MCF 10A (cell line): ENCODE data around the gene ZSWIM4. TPM values are rescaled to one million over a fixed set of nuclear protein-coding genes. Genes with fewer than 3 reads are reported as not detected.

Source experiments
- BruUV-seq: library from RNA; stranded (reverse); fragments of 400-500 nt; replicated peaks from 2 replicates; lab custom pipeline; 2021; lab: Mats Ljungman, UMichigan
- CTCF ChIA-PET: fragments of 300-600 bp; sonication (Branson Sonifier 250); formaldehyde crosslinking; extraction: SDS; loops from one replicate; lab custom pipeline; 2021; ENCODE audit warnings: antibody characterized with exemption, inconsistent platforms; lab: Yijun Ruan, JAX
- POLR2A ChIA-PET: fragments of 300-600, 350-650 bp; sonication (Branson Sonifier 250); formaldehyde crosslinking; extraction: SDS; loops from one replicate; lab custom pipeline; 2020; ENCODE audit warnings: antibody characterized with exemption, inconsistent platforms; lab: Yijun Ruan, JAX
- DNase-seq: peaks from one replicate; pipeline ENCODE4 v3.0.0-alpha.2; 2018; ENCODE audit not compliant: unreplicated experiment
- H3K27ac Mint-ChIP-seq: one replicate; pipeline ENCODE4 v1.8.0; 2022; ENCODE audit warnings: mild to moderate bottlenecking, low read depth, mixed read lengths; ENCODE audit not compliant: unreplicated experiment
- H3K27me3 Mint-ChIP-seq: one replicate; pipeline ENCODE4 v1.8.0; 2022; ENCODE audit warnings: mixed read lengths; ENCODE audit not compliant: insufficient read depth, unreplicated experiment
- H3K36me3 Mint-ChIP-seq: one replicate; pipeline ENCODE4 v1.8.0; 2022; ENCODE audit warnings: mild to moderate bottlenecking, moderate library complexity, mixed read lengths; ENCODE audit not compliant: insufficient read depth, unreplicated experiment
- H3K4me1 Mint-ChIP-seq: one replicate; pipeline ENCODE4 v1.8.0; 2022; ENCODE audit warnings: mixed read lengths; ENCODE audit not compliant: insufficient read depth, unreplicated experiment
- H3K4me3 Mint-ChIP-seq: one replicate; pipeline ENCODE4 v1.8.0; 2022; ENCODE audit warnings: mild to moderate bottlenecking, moderate library complexity, mixed read lengths; ENCODE audit not compliant: unreplicated experiment
- H3K9me3 Mint-ChIP-seq: one replicate; pipeline ENCODE4 v1.8.0; 2022; ENCODE audit warnings: mixed read lengths; ENCODE audit not compliant: unreplicated experiment
- intact Hi-C: fragments of 100-400 bp; cut with micrococcal nuclease; formaldehyde crosslinking; loops from 2 replicates; pipeline ENCODE4 v1.14.1; 2022
- microRNA-seq: library from miRNA; unstranded; fragments of <30 nt; microRNA quantifications from one replicate; pipeline ENCODE4 v1.2.0, GENCODE V29; 2022
- total RNA-seq: library from RNA; stranded (reverse); gene quantifications from 2 replicates; pipeline ENCODE4 v1.2.3, GENCODE V29; 2022
- TF ChIP-seq, protein P1 (sequence below): fragments of 200-600 bp; IDR thresholded peaks from one replicate; pipeline ENCODE4 v1.8.0; 2022; ENCODE audit warnings: antibody characterized with exemption, mild to moderate bottlenecking; ENCODE audit not compliant: unreplicated experiment

ZSWIM4 gene
- total RNA-seq, 1 experiment from 2014 or later: 9.4 TPM

DNA sequence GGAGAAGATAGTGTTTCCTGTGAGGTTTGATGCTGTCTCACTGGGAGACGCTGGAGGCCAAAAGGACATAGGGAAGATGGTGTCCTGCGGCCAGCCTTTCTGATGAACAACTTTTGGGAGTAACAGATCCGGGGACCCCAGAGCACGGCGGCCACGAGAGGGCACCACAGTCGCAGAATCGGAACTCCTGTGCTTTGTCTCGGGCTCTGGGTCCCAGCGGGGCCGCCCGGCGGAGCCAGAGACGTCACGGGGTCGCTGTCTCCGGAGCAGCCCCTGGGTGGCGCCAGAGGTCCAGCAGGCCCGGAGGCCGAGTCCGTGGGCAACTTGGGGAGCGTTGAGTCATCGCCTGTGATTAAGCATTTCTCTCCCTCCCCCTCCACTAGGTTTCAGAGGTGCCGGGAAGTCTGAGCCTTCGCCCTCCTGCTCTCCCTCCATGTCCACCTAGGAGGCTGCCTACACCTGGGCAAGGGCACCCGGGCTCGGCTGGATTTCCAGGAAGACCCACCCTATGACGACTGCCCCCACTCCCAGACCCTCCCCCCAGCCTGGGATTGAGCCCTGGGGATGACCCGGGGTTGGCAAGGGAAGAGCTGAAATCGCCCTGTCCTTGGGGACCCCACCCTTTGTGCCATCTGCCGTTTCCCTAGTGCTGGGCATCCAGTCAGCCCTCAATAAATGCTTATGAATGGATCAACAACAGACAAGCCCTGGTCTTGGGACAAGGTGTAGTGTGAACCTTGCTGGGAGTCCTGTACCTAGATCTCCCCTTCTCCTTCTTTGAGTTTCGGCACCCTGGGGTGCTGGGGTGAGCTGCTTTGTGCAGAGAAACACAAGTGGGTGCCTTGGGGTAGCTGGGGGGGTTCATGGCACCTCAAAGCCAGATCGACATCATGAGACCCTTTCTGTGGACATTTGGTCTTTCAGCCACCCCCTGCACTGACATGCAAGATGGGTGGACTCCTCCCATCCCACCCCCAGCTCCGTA, 85.1 kb downstream of the ZSWIM4 start:
- DNase-seq: peak; percentile 97
- intact Hi-C loops: loop anchor here (1.0 to 5.0 kb wide), 6 partner anchors 72 to 283 kb away; partner anchors contain the start of gene DCAF15
- peak overlapping the region; percentile 38 for H3K4me3 Mint-ChIP-seq
- H3K9me3 Mint-ChIP-seq: no peaks in the 10 kb centered on the region
- no peaks in the 10 kb centered on the region for H3K36me3 Mint-ChIP-seq
- POLR2A ChIA-PET: interaction anchor here (0.7 to 2.2 kb wide), 3 partner anchors 72 to 625 kb away, joined by 3 to 11 read pairs (median 4); partner anchors contain the start of genes DCAF15 and RFX1
- BruUV-seq: no TSS peak
- TF ChIP-seq, protein P1, sequence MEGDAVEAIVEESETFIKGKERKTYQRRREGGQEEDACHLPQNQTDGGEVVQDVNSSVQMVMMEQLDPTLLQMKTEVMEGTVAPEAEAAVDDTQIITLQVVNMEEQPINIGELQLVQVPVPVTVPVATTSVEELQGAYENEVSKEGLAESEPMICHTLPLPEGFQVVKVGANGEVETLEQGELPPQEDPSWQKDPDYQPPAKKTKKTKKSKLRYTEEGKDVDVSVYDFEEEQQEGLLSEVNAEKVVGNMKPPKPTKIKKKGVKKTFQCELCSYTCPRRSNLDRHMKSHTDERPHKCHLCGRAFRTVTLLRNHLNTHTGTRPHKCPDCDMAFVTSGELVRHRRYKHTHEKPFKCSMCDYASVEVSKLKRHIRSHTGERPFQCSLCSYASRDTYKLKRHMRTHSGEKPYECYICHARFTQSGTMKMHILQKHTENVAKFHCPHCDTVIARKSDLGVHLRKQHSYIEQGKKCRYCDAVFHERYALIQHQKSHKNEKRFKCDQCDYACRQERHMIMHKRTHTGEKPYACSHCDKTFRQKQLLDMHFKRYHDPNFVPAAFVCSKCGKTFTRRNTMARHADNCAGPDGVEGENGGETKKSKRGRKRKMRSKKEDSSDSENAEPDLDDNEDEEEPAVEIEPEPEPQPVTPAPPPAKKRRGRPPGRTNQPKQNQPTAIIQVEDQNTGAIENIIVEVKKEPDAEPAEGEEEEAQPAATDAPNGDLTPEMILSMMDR: peak; percentile 98
- no peaks in the 10 kb centered on the region for H3K4me1 Mint-ChIP-seq
- CTCF ChIA-PET: interaction anchor here (0.6 to 1.7 kb wide), 49 partner anchors 8 to 710 kb away, joined by 3 to 22 read pairs (median 4); partner anchors contain the start of genes IL27RA and MISP3
- peak overlapping the region; percentile 63 for H3K27ac Mint-ChIP-seq
- H3K27me3 Mint-ChIP-seq: no peaks in the 10 kb centered on the region

DNA sequence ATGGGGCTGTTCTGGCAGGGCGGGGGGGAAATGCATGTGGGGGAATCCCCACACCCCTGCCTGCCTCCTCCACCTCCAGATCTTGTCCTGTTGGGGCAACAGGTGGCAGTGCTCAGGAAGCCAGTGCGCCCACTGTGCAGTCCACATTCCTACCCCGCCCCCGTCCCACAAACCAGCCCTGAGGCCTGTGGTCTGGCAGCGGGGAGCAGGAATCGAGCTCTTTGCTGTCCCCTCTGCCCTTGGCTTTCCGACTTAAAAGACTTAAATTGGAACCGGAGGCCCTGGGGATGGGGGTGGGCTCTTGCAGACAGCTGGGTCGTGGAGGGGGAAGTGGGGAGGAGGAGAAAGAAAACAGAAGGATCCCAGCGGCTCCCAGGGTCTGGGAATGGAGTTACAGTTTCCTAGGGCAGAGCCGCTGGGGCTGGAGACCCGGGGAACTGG, 86.0 kb downstream of the ZSWIM4 start:
- BruUV-seq: no TSS peak
- no peaks in the 10 kb centered on the region for H3K27me3 Mint-ChIP-seq
- H3K4me3 Mint-ChIP-seq: no peak overlapping the region
- DNase-seq: no peak
- TF ChIP-seq, protein P1: no peak
- no peak overlapping the region for H3K27ac Mint-ChIP-seq
- H3K9me3 Mint-ChIP-seq: no peaks in the 10 kb centered on the region
- intact Hi-C loops: loop anchor here (2.0 to 5.0 kb wide), 2 partner anchors 72 to 284 kb away; partner anchors contain the start of gene DCAF15
- no peaks in the 10 kb centered on the region for H3K36me3 Mint-ChIP-seq
- CTCF ChIA-PET: interaction anchor here (0.6 to 1.5 kb wide), 21 partner anchors 8 to 674 kb away, joined by 3 to 8 read pairs (median 4); partner anchors contain the start of gene IL27RA
- no peaks in the 10 kb centered on the region for H3K4me1 Mint-ChIP-seq
- POLR2A ChIA-PET: interaction anchor here (2.2 kb wide), 1 partner anchor 71 kb away, joined by 11 read pairs; the partner anchor contains the start of gene DCAF15

Small RNAs within 50 kb of the gene (microRNA-seq; reads per million reads assigned to microRNA genes)
- 26.6 reads per million, percentile 61 among the genes with 10 or more reads in this experiment for gene MIR181C
- gene MIR181D: 37.3 reads per million, percentile 66 among the genes with 10 or more reads in this experiment

Other genes with a start within 250 kb of the ZSWIM4 start
- gene MRI1, start 30.9 kb upstream of the ZSWIM4 start, total RNA-seq: 24.8 and 27.0 TPM in 2 replicates
- 89.0 and 101 TPM in 2 replicates for gene C19orf53, start 21.0 kb upstream of the ZSWIM4 start, total RNA-seq
- not detected in 2 replicates for gene NANOS3, start 81.7 kb downstream of the ZSWIM4 start, total RNA-seq
- 0.75 and 1.8 TPM in 2 replicates for gene BRME1, start 110.7 kb downstream of the ZSWIM4 start, total RNA-seq
- gene CC2D1A, start 110.8 kb downstream of the ZSWIM4 start, total RNA-seq: 36.7 and 37.1 TPM in 2 replicates
- gene PODNL1, start 143.0 kb downstream of the ZSWIM4 start, total RNA-seq: 0.25 and 0.51 TPM in 2 replicates
- 17.6 and 19.3 TPM in 2 replicates for gene DCAF15, start 157.1 kb downstream of the ZSWIM4 start, total RNA-seq
- gene RFX1, start 210.9 kb downstream of the ZSWIM4 start, total RNA-seq: 16.8 and 17.7 TPM in 2 replicates
- not detected in 2 replicates for gene RLN3, start 232.7 kb downstream of the ZSWIM4 start, total RNA-seq
- 1.7 and 2.7 TPM in 2 replicates for gene IL27RA, start 236.3 kb downstream of the ZSWIM4 start, total RNA-seq